Measurements from ENCODE around the gene CAMP. TPM values are rescaled to one million over a fixed set of nuclear protein-coding genes. Genes with fewer than 3 reads are reported as not detected.

Gene CAMP
- total RNA-seq, 1 donor from 2014 or later: not detected

- TF ChIP-seq, protein P1, sequence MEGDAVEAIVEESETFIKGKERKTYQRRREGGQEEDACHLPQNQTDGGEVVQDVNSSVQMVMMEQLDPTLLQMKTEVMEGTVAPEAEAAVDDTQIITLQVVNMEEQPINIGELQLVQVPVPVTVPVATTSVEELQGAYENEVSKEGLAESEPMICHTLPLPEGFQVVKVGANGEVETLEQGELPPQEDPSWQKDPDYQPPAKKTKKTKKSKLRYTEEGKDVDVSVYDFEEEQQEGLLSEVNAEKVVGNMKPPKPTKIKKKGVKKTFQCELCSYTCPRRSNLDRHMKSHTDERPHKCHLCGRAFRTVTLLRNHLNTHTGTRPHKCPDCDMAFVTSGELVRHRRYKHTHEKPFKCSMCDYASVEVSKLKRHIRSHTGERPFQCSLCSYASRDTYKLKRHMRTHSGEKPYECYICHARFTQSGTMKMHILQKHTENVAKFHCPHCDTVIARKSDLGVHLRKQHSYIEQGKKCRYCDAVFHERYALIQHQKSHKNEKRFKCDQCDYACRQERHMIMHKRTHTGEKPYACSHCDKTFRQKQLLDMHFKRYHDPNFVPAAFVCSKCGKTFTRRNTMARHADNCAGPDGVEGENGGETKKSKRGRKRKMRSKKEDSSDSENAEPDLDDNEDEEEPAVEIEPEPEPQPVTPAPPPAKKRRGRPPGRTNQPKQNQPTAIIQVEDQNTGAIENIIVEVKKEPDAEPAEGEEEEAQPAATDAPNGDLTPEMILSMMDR (IDR thresholded peaks at IDR 0.05): no peak
- TF ChIP-seq EZH2phosphoT487 (IDR thresholded peaks at IDR 0.05) (no peak), EZH2 (IDR thresholded peaks at IDR 0.05) (no peak)
- no peaks in the 10 kb centered on the region for H3K9me3 Mint-ChIP-seq
- H3K4me1 Mint-ChIP-seq: peaks cover 41% of the 10 kb centered on the region
Observed at GRCh38 chr3:48188266-48189201, 34.8 kb upstream of the CAMP start, which contains the start of gene CDC25A. Gene CDC25A, minus strand, starts transcription at chr3:48188417. Its CDS starts 470 bp downstream, at chr3:48187947.

GRCh38 chr3:48189321-48189720 is 34.0 kb upstream of the CAMP start:
- Histone ChIP-seq H3K79me2 (ENCODE audit: low read depth) (peaks cover 38% of the 10 kb centered on the region), H3F3A (ENCODE audit: low read depth) (peaks cover 27% of the 10 kb centered on the region), H2AFZ (replicated peaks) (no peak overlapping the region), H4K20me1 (ENCODE audit: low read depth) (peaks cover 8% of the 10 kb centered on the region), H3K36me3 (peaks cover 8% of the 10 kb centered on the region), H3K4me3 (no peak overlapping the region), H3K9me3 (ENCODE audit: low read depth) (no peaks in the 10 kb centered on the region), H3K4me1 (peaks cover 15% of the 10 kb centered on the region), H3K9ac (no peak overlapping the region), H3K27me3 (no peaks in the 10 kb centered on the region), H3K4me2 (no peak overlapping the region), H3K27ac (no peak overlapping the region)
- peaks cover 4% of the 10 kb centered on the region for H3K27me3 Mint-ChIP-seq (ENCODE audit: insufficient read depth, low read depth)
- peaks cover 13% of the 10 kb centered on the region for H3K36me3 Mint-ChIP-seq
- H3K9me3 Mint-ChIP-seq: no peaks in the 10 kb centered on the region
- H3K4me1 Mint-ChIP-seq: peaks cover 45% of the 10 kb centered on the region
- H3K27ac Mint-ChIP-seq: peak overlapping the region; percentile 46
- peak overlapping the region; percentile 95 for H3K4me3 Mint-ChIP-seq
- DNase-seq (ENCODE audit: low spot score): no peak
- TF ChIP-seq EZH2 (IDR thresholded peaks at IDR 0.05) (no peak), EZH2phosphoT487 (IDR thresholded peaks at IDR 0.05) (no peak)
- TF ChIP-seq, protein P1 (IDR thresholded peaks at IDR 0.05): no peak

More at GRCh38 chr3:48188266-48189201, 34.8 kb upstream of the CAMP start, which contains the start of gene CDC25A:
- peak within 1 kb of the TSS; percentile 79 for H3K4me3 ChIP-seq
- peak; percentile 99 for DNase-seq (ENCODE audit: low spot score)
- H3K27me3 ChIP-seq: no peaks in the 10 kb centered on the region
- peaks cover 9% of the 10 kb centered on the region for H4K20me1 ChIP-seq (ENCODE audit: low read depth)
- peaks cover 11% of the 10 kb centered on the region for H3K36me3 ChIP-seq
- H3K27ac ChIP-seq: peak within 1 kb of the TSS; percentile 70
- peaks cover 26% of the 10 kb centered on the region for H3F3A ChIP-seq (ENCODE audit: low read depth)
- H3K4me2 ChIP-seq: peak within 1 kb of the TSS; percentile 81
- peaks cover 46% of the 10 kb centered on the region for H3K79me2 ChIP-seq (ENCODE audit: low read depth)
- peak within 1 kb of the TSS; percentile 93 for H3K27ac Mint-ChIP-seq
- peaks cover 4% of the 10 kb centered on the region for H3K27me3 Mint-ChIP-seq (ENCODE audit: insufficient read depth, low read depth)
- peak within 1 kb of the TSS; percentile 74 for H2AFZ ChIP-seq (replicated peaks)
- peak within 1 kb of the TSS; percentile 86 for H3K9ac ChIP-seq
- H3K36me3 Mint-ChIP-seq: peaks cover 15% of the 10 kb centered on the region
- peak within 1 kb of the TSS; percentile 95 for H3K4me3 Mint-ChIP-seq
- no peaks in the 10 kb centered on the region for H3K9me3 ChIP-seq (ENCODE audit: low read depth)
- H3K4me1 ChIP-seq: peaks cover 15% of the 10 kb centered on the region

DNA sequence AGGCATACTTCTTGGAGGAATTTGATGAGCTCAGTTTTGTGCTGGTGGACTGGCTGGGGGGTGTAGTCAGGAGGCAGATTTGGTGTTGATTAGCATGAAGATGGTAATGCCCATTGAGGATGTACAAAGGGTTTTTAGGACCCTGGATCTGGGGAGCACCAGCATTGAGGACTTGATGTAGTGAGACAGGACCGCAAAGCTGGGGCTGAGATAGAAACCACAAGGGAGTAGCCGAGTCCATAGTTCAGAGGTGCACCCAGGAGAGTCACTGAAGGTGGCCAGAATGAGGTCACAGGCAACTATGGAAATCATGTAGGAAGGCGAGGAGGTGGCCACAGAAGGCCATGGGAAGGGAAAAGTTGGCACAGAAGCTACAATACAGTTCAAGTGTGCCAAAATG is 32.4 kb upstream of the CAMP start:
- peak overlapping the region; percentile 4 for H3K4me3 Mint-ChIP-seq
- Histone ChIP-seq H3K27me3 (no peaks in the 10 kb centered on the region), H3K79me2 (ENCODE audit: low read depth) (peaks cover 23% of the 10 kb centered on the region), H2AFZ (replicated peaks) (peak overlapping the region; percentile 58), H3K27ac (no peak overlapping the region), H3K36me3 (no peaks in the 10 kb centered on the region), H4K20me1 (ENCODE audit: low read depth) (no peaks in the 10 kb centered on the region), H3K4me1 (peaks cover 13% of the 10 kb centered on the region), H3K9ac (no peak overlapping the region), H3K4me2 (no peak overlapping the region), H3F3A (ENCODE audit: low read depth) (peaks cover 25% of the 10 kb centered on the region), H3K9me3 (ENCODE audit: low read depth) (no peaks in the 10 kb centered on the region), H3K4me3 (no peak overlapping the region)
- peaks cover 42% of the 10 kb centered on the region for H3K4me1 Mint-ChIP-seq
- DNase-seq (ENCODE audit: low spot score): no peak
- H3K27me3 Mint-ChIP-seq (ENCODE audit: insufficient read depth, low read depth): peaks cover 5% of the 10 kb centered on the region
- no peaks in the 10 kb centered on the region for H3K9me3 Mint-ChIP-seq
- TF ChIP-seq EZH2phosphoT487 (IDR thresholded peaks at IDR 0.05) (no peak), EZH2 (IDR thresholded peaks at IDR 0.05) (no peak)
- TF ChIP-seq, protein P1 (IDR thresholded peaks at IDR 0.05): no peak
- peak overlapping the region; percentile 36 for H3K27ac Mint-ChIP-seq
- peaks cover 5% of the 10 kb centered on the region for H3K36me3 Mint-ChIP-seq
